Measurements from ENCODE around the gene MBTD1.

DNA sequence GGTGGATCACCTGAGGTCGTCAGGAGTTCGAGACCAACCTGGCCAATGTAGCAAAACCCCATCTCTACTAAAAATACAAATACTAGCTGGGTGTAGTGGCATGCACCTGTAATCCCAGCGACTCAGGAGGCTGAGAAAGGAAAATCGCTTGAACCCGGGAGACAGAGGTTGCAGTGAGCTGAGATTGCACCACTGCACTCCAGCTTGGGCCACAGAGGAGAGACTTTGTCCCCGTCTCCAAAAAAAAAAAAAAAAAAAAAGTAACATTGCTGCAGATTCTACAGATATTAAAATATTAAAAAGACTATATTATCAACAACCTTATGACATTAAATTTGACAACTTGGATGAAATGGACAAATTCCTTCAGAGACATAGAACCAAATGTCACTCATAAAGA, 25.7 kb downstream of the MBTD1 start:
- TF ChIP-seq, protein P1, sequence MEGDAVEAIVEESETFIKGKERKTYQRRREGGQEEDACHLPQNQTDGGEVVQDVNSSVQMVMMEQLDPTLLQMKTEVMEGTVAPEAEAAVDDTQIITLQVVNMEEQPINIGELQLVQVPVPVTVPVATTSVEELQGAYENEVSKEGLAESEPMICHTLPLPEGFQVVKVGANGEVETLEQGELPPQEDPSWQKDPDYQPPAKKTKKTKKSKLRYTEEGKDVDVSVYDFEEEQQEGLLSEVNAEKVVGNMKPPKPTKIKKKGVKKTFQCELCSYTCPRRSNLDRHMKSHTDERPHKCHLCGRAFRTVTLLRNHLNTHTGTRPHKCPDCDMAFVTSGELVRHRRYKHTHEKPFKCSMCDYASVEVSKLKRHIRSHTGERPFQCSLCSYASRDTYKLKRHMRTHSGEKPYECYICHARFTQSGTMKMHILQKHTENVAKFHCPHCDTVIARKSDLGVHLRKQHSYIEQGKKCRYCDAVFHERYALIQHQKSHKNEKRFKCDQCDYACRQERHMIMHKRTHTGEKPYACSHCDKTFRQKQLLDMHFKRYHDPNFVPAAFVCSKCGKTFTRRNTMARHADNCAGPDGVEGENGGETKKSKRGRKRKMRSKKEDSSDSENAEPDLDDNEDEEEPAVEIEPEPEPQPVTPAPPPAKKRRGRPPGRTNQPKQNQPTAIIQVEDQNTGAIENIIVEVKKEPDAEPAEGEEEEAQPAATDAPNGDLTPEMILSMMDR (conservative IDR thresholded peaks at IDR 0.05; ENCODE audit: low read depth, low read length): no peak
- no peak for TF ChIP-seq EZH2 (IDR thresholded peaks at IDR 0.05; ENCODE audit: borderline replicate concordance, low read depth, low read length, poor library complexity, severe bottlenecking)
